ENCODE measurements around the gene ANAPC13.

ANAPC13 gene

DNA sequence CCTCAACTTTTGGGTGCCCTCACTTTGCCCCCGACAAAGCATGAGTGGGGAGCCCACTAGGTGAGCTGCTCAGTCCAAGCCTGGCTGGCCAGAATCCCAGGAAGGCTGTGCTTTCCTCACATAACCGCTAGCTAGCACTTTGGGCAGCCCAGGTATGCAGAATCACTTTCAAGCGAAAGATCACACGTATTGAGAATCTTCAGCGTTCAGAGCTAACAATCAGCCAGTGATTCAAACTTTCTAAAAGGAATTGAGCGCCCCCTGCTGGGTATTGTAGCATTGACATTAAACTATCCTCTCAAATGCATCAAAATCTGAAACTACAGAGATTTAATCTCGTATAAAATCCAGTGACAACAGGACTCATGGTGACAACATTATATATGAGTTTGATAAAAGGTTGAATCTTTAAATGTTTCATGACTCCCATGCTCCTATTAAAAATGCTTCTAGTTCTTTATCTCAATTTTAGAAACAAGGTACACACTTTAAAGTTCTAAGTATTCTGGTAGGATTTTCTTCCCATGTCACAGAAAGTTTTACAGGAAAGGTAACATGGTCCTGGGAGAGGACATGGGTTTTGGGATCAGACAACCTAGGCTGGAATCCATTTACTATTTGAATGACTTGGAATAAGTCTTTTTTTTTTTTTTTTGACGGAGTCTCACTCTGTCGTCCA lies 11.8 kb downstream of the ANAPC13 start:
- Histone ChIP-seq H3K27me3 (replicated peaks) (no peaks in the 10 kb centered on the region), H3K27ac (no peak overlapping the region), H3K4me3 (ENCODE audit: low read depth, low read length) (no peak overlapping the region), H3K36me3 (replicated peaks) (peaks cover 13% of the 10 kb centered on the region)
- in situ Hi-C loops (cut with HindIII; ENCODE audit: low pct_ligation_motif_present, low sequenced_read_pairs), result loop anchor here (10.0 kb wide), 1 partner anchor 169 kb away; no protein-coding TSS in a partner anchor
- peak; percentile 84 for DNase-seq
- TF ChIP-seq, protein P1, sequence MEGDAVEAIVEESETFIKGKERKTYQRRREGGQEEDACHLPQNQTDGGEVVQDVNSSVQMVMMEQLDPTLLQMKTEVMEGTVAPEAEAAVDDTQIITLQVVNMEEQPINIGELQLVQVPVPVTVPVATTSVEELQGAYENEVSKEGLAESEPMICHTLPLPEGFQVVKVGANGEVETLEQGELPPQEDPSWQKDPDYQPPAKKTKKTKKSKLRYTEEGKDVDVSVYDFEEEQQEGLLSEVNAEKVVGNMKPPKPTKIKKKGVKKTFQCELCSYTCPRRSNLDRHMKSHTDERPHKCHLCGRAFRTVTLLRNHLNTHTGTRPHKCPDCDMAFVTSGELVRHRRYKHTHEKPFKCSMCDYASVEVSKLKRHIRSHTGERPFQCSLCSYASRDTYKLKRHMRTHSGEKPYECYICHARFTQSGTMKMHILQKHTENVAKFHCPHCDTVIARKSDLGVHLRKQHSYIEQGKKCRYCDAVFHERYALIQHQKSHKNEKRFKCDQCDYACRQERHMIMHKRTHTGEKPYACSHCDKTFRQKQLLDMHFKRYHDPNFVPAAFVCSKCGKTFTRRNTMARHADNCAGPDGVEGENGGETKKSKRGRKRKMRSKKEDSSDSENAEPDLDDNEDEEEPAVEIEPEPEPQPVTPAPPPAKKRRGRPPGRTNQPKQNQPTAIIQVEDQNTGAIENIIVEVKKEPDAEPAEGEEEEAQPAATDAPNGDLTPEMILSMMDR (IDR thresholded peaks at IDR 0.05; ENCODE audit: low read depth, low read length, missing control alignments), result peak; percentile 66

DNA sequence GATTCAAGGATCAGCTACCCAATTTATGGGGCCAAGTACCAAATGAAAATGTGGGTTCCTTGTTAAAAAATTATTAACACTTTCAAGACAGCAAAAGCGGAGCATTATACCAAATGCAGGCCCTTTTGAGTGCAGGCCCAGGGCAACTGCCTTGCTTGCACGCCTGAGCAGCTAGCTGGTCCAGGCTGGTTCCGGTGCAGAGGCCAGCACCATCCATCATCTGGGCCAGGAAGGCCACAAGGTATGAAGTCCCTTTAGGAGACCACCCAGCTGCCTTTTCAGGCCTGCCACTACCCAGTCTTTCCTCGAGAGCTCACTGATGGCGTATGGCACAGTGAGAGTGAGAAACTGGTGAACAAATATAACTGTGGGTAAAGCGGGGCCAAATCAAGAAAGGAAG lies 13.0 kb downstream of the ANAPC13 start:
- Histone ChIP-seq H3K27me3 (replicated peaks) (no peaks in the 10 kb centered on the region), H3K27ac (no peak overlapping the region), H3K36me3 (replicated peaks) (peaks cover 2% of the 10 kb centered on the region), H3K4me3 (ENCODE audit: low read depth, low read length) (no peak overlapping the region)
- TF ChIP-seq, protein P1 (IDR thresholded peaks at IDR 0.05; ENCODE audit: low read depth, low read length, missing control alignments), result no peak
- no peak for DNase-seq
- in situ Hi-C loops (cut with HindIII; ENCODE audit: low pct_ligation_motif_present, low sequenced_read_pairs), result loop anchor here (10.0 kb wide), 1 partner anchor 168 kb away; no protein-coding TSS in a partner anchor

DNA sequence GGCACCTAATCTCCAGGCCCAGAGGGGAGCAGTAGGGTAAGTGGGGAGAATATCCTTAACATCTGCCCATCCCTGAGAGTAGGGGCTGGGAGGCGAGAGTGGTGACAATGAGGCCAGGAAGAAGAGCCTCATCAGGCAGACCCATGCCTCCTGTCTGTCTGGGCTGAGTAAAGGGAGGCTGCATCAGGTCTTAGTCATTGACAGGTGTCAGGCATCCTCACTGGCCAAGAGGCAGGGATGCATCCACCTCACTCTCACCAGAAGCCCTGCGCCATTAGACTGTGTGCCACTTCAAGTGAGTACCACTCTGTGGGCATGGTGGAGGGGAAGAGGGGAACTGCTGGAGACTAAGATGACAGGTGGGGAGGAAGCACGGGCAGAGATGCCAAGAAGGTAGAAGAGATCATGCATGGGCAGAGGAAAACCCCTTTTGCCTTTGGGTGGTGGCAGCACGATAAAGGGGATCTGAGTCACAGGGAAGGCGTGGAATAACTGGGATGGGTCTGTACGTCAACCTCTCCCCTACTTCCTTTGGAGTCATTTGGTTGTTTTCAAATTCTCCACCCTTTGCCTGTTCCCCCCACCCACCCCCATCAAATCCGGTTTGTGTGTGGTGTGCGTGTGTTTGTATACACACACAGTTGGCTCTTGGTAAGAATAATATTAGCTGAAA lies 14.1 kb downstream of the ANAPC13 start:
- no peak overlapping the region for H3K4me3 ChIP-seq (ENCODE audit: low read depth, low read length)
- in situ Hi-C loops (cut with HindIII; ENCODE audit: low pct_ligation_motif_present, low sequenced_read_pairs), result loop anchor here (10.0 kb wide), 1 partner anchor 167 kb away; no protein-coding TSS in a partner anchor
- TF ChIP-seq, protein P1 (IDR thresholded peaks at IDR 0.05; ENCODE audit: low read depth, low read length, missing control alignments), result no peak
- peak; percentile 56 for DNase-seq
- H3K36me3 ChIP-seq (replicated peaks), result peaks cover 2% of the 10 kb centered on the region
- peak overlapping the region; percentile 17 for H3K27ac ChIP-seq
- no peaks in the 10 kb centered on the region for H3K27me3 ChIP-seq (replicated peaks)

DNA sequence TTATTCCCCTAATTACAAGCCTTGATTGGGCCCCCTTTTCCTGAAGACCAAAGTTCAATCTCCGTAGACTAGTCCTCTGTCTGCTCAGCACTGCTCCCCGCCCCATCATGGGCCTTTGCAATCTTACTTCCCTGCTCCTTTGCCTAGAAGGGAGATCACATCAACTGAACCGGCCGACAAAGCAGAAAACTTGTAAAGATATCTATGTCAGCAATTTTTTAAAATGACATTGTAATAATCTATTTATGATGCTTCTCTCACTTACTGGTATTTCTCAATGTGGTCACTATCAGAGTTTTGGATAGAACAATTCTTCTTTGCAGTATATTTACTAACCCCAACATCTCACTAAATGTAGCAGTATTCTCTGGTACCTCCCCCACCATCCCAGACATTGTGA lies 17.3 kb downstream of the ANAPC13 start:
- Histone ChIP-seq H3K36me3 (replicated peaks) (no peaks in the 10 kb centered on the region), H3K4me3 (ENCODE audit: low read depth, low read length) (no peak overlapping the region), H3K27me3 (replicated peaks) (no peaks in the 10 kb centered on the region), H3K27ac (no peak overlapping the region)
- in situ Hi-C loops (cut with HindIII; ENCODE audit: low pct_ligation_motif_present, low sequenced_read_pairs), result no loop called here
- TF ChIP-seq, protein P1 (IDR thresholded peaks at IDR 0.05; ENCODE audit: low read depth, low read length, missing control alignments), result no peak
- no peak for DNase-seq

DNA sequence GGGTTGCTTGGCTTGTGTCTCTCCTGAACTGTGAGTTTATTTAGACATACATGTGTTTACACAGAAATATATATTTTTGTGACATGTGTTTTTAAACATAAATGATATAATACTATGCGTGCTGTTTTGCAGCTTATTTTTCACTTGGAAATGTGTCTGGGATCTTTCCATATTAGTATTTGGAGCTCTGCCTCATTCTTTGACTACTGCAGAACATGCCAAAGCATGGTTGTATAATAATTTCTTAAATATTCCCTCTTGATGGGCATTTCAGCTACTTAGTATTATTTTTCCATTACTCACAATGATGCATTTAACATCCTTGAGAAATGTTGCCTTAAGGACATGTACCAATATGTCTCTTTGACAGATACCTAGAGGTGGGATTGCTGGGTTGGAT lies 19.5 kb downstream of the ANAPC13 start:
- Histone ChIP-seq H3K36me3 (replicated peaks) (no peaks in the 10 kb centered on the region), H3K27me3 (replicated peaks) (no peaks in the 10 kb centered on the region), H3K4me3 (ENCODE audit: low read depth, low read length) (no peak overlapping the region), H3K27ac (no peak overlapping the region)
- in situ Hi-C loops (cut with HindIII; ENCODE audit: low pct_ligation_motif_present, low sequenced_read_pairs), result no loop called here
- no peak for DNase-seq
- TF ChIP-seq, protein P1 (IDR thresholded peaks at IDR 0.05; ENCODE audit: low read depth, low read length, missing control alignments), result no peak
